K562 (cell line): ENCODE data around the gene FSCN2. TPM values are rescaled to one million over a fixed set of nuclear protein-coding genes. Genes with fewer than 3 reads are reported as not detected.

Experiments used
- ELF4 ChIP-seq: fragments of 450-650 bp; formaldehyde crosslinking; IDR thresholded peaks from 2 replicates; pipeline ENCODE4 v1.4.0; 2022; ENCODE audit warnings: missing genetic modification characterization
- HDGF ChIP-seq: fragments of 450-650 bp; IDR thresholded peaks from 2 replicates; pipeline ENCODE4 v1.6.1; 2016
- JUND ChIP-seq, 2 experiments: IDR thresholded peaks; 2 replicates in 1 of 2; 3 replicates in 1 of 2; pipeline ENCODE4 v1.6.1; 2011; ENCODE audit warnings: borderline replicate concordance in 2 of 2, low read depth in 2 of 2, low read length in 2 of 2, improper control_type of control experiment in 1 of 2, missing biosample characterization in 1 of 2, missing genetic modification characterization in 1 of 2, missing genetic modification reagents in 1 of 2
- NEUROD1 ChIP-seq: fragments of 150-350 bp; IDR thresholded peaks from 2 replicates; pipeline ENCODE4 v1.6.1; 2014; ENCODE audit warnings: borderline replicate concordance, low read length, low read depth; ENCODE audit not compliant: partially characterized antibody
- NR2C1 ChIP-seq, 2 experiments: fragments of 450-650 bp; IDR thresholded peaks; 2 replicates each; pipeline ENCODE4 v1.6.1; 2017; ENCODE audit warnings: mild to moderate bottlenecking in 2 of 2, antibody characterized with exemption in 1 of 2, inconsistent platforms in 1 of 2, missing compliant biosample characterization in 1 of 2, missing genetic modification characterization in 1 of 2
- POLR2H ChIP-seq: IDR thresholded peaks from 2 replicates; pipeline ENCODE4 v1.6.1; 2016; ENCODE audit warnings: missing genetic modification characterization, low read depth, mild to moderate bottlenecking, control low read depth, missing compliant biosample characterization, moderate library complexity
- RBM34 ChIP-seq: fragments of 200-400 bp; formaldehyde crosslinking; IDR thresholded peaks from 2 replicates; pipeline ENCODE4 v1.6.1; 2018; ENCODE audit warnings: low read length, borderline replicate concordance; ENCODE audit not compliant: insufficient read depth
- RFX1 ChIP-seq: fragments of 450-650 bp; IDR thresholded peaks from 2 replicates; pipeline ENCODE4 v1.6.1; 2016; ENCODE audit warnings: mild to moderate bottlenecking, moderate library complexity
- SOX6 ChIP-seq: fragments of 450-650 bp; IDR thresholded peaks from 2 replicates; pipeline ENCODE4 v1.6.1; 2014; ENCODE audit warnings: mild to moderate bottlenecking
- TBP ChIP-seq: optimal IDR thresholded peaks from 2 replicates; pipeline ENCODE3; 2011; ENCODE audit warnings: low read depth, low read length, improper control_type of control experiment
- ZFP1 ChIP-seq: fragments of 450-650 bp; formaldehyde crosslinking; IDR thresholded peaks from 2 replicates; pipeline ENCODE4 v1.4.0; 2020; ENCODE audit warnings: mild to moderate bottlenecking, mixed read lengths
- ZNF512 ChIP-seq: IDR thresholded peaks from 2 replicates; pipeline ENCODE4 v1.6.1; 2016; ENCODE audit warnings: missing genetic modification characterization, missing compliant biosample characterization
- ZNF589 ChIP-seq: fragments of 200-800 bp; sonication (Bioruptor generic); IDR thresholded peaks from 2 replicates; pipeline ENCODE4 v1.6.1; 2016; ENCODE audit warnings: low read depth, missing genetic modification characterization, missing compliant biosample characterization
- polyA plus RNA-seq, 8 experiments: library from polyadenylated mRNA; depleted of rRNA in 4 of 8; stranded (reverse) in 5 of 8; unstranded in 3 of 8; fragments of >200 nt; fragmentation: Nextera tagmentation in 2 of 8; fragmentation: Illumina TruSeq in 1 of 8; extraction: Ambion mirVana in 2 of 8; extraction: Trizol in 1 of 8; gene quantifications; 2 replicates each; pipeline versions ENCODE4 v1.2.1 to v1.2.3, GENCODE V29; 2011 to 2014; ENCODE audit warnings: inconsistent platforms in 1 of 8, missing spikeins in 1 of 8
- total RNA-seq, 7 experiments: library from RNA; depleted of rRNA in 6 of 7; stranded (reverse); fragments of >200 nt in 6 of 7; fragmentation: Illumina TruSeq in 2 of 7; extraction: Trizol in 2 of 7; gene quantifications; 2 replicates each; pipeline versions ENCODE4 v1.2.1 to v1.2.3, GENCODE V29; 2011 to 2021; ENCODE audit warnings: low replicate concordance in 1 of 7
- TF ChIP-seq, protein P1 (sequence below), 2 experiments: fragments of 450-650 bp in 1 of 2; IDR thresholded peaks; 2 replicates each; pipeline ENCODE4 v1.6.1; 2011 to 2017; ENCODE audit warnings: low read depth in 2 of 2, antibody characterized with exemption in 1 of 2, borderline replicate concordance in 1 of 2, low read length in 1 of 2, mild to moderate bottlenecking in 1 of 2, mixed read lengths in 1 of 2; ENCODE audit not compliant: control insufficient read depth in 1 of 2
- TF ChIP-seq, protein P2 (sequence below): fragments of 450-650 bp; IDR thresholded peaks from 2 replicates; pipeline ENCODE4 v1.6.1; 2016; ENCODE audit warnings: mild to moderate bottlenecking
- TF ChIP-seq, protein P3 (sequence below): fragments of 250-450 bp; sonication (Bioruptor Pico); IDR thresholded peaks from 2 replicates; pipeline ENCODE4 v1.9.0; 2021; ENCODE audit warnings: mild to moderate bottlenecking, inconsistent platforms

The FSCN2 gene
- total and polyA plus RNA-seq, 9 of the 15 experiments (the other 6 are each of a cell fraction or from before 2014, with no cell fraction given), result 0.08 TPM; not detected in 8

DNA sequence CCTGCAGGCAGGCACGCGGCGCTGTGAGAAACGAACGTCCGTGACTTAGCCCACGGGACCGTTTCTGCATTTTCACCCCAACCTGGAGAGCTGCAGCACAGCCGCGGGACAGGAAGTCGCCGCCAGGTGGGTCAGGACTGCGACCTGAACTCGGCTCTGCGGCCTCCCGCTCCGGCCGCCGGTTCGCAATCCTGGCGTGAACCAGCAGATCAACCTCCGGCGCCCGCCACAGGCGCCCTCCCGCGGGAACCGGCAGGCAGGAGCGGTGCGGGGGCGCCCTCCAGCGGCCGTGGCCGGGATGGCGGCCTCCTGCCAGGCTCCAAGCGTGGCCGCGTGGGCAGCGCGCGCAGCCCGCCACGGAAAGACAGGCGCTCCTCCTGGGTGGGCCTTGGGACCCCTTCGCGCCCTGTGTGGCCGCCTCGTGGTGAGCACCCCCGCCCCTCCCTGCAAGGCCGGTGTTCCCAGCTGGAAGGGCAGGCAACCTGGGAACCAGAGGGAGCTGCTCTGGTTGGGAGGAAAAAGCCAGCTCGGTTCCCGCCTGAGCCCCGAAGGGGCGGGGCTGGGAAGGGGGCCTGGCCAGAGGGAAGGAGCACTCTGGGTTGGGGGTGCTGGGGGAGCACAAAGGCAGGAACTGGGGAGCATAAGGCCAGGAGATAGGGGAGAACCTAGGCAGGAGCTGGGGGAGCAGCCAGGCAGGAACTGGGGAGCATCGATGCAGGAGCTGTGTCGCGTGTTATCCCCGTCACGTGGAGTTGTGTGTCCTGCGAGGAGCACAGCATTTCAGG is 43.8 kb upstream of the FSCN2 start (continued):
- TF ChIP-seq, protein P1, sequence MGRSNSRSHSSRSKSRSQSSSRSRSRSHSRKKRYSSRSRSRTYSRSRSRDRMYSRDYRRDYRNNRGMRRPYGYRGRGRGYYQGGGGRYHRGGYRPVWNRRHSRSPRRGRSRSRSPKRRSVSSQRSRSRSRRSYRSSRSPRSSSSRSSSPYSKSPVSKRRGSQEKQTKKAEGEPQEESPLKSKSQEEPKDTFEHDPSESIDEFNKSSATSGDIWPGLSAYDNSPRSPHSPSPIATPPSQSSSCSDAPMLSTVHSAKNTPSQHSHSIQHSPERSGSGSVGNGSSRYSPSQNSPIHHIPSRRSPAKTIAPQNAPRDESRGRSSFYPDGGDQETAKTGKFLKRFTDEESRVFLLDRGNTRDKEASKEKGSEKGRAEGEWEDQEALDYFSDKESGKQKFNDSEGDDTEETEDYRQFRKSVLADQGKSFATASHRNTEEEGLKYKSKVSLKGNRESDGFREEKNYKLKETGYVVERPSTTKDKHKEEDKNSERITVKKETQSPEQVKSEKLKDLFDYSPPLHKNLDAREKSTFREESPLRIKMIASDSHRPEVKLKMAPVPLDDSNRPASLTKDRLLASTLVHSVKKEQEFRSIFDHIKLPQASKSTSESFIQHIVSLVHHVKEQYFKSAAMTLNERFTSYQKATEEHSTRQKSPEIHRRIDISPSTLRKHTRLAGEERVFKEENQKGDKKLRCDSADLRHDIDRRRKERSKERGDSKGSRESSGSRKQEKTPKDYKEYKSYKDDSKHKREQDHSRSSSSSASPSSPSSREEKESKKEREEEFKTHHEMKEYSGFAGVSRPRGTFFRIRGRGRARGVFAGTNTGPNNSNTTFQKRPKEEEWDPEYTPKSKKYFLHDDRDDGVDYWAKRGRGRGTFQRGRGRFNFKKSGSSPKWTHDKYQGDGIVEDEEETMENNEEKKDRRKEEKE (IDR thresholded peaks at IDR 0.05; ENCODE audit: borderline replicate concordance in 1 of 2, control insufficient read depth in 1 of 2, low read depth in 2 of 2, low read length in 1 of 2), result 0 out of 4 replicates have a peak, but pooled peaks of 1 of the 2 experiments have one; percentile 44
- peak; percentile 57 for TF ChIP-seq NEUROD1
- peak; percentile 69 for TF ChIP-seq TBP
- no peak for TF ChIP-seq RBM34
- no peak for TF ChIP-seq ZNF512 (tag)
- no peak for TF ChIP-seq SOX6
- TF ChIP-seq, protein P2, sequence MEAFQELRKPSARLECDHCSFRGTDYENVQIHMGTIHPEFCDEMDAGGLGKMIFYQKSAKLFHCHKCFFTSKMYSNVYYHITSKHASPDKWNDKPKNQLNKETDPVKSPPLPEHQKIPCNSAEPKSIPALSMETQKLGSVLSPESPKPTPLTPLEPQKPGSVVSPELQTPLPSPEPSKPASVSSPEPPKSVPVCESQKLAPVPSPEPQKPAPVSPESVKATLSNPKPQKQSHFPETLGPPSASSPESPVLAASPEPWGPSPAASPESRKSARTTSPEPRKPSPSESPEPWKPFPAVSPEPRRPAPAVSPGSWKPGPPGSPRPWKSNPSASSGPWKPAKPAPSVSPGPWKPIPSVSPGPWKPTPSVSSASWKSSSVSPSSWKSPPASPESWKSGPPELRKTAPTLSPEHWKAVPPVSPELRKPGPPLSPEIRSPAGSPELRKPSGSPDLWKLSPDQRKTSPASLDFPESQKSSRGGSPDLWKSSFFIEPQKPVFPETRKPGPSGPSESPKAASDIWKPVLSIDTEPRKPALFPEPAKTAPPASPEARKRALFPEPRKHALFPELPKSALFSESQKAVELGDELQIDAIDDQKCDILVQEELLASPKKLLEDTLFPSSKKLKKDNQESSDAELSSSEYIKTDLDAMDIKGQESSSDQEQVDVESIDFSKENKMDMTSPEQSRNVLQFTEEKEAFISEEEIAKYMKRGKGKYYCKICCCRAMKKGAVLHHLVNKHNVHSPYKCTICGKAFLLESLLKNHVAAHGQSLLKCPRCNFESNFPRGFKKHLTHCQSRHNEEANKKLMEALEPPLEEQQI, result no peak
- TF ChIP-seq RFX1, result no peak
- TF ChIP-seq ZFP1 (CRISPR knock-in tag), result no peak
- no peak for TF ChIP-seq NR2C1 (IDR thresholded peaks at IDR 0.05)
- TF ChIP-seq NR2C1 (tag; IDR thresholded peaks at IDR 0.05), result no peak
- no peak for TF ChIP-seq ELF4 (CRISPR knock-in tag)
- no peak for TF ChIP-seq POLR2H (tag)
- peak; percentile 58; the same call in 1 of the 2 replicates for TF ChIP-seq JUND (IDR thresholded peaks at IDR 0.05; ENCODE audit: borderline replicate concordance, low read depth, low read length)
- no peak; the same call in 2 of the 3 replicates for TF ChIP-seq JUND (tag; IDR thresholded peaks at IDR 0.05; ENCODE audit: borderline replicate concordance, low read depth, low read length)
- peak; percentile 32; the same call in 1 of the 2 replicates for TF ChIP-seq ZNF589
- TF ChIP-seq HDGF, result no peak
- TF ChIP-seq, protein P3, sequence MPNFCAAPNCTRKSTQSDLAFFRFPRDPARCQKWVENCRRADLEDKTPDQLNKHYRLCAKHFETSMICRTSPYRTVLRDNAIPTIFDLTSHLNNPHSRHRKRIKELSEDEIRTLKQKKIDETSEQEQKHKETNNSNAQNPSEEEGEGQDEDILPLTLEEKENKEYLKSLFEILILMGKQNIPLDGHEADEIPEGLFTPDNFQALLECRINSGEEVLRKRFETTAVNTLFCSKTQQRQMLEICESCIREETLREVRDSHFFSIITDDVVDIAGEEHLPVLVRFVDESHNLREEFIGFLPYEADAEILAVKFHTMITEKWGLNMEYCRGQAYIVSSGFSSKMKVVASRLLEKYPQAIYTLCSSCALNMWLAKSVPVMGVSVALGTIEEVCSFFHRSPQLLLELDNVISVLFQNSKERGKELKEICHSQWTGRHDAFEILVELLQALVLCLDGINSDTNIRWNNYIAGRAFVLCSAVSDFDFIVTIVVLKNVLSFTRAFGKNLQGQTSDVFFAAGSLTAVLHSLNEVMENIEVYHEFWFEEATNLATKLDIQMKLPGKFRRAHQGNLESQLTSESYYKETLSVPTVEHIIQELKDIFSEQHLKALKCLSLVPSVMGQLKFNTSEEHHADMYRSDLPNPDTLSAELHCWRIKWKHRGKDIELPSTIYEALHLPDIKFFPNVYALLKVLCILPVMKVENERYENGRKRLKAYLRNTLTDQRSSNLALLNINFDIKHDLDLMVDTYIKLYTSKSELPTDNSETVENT (CRISPR knock-in tag), result no peak
